ENCODE results near the gene IER5L.

GRCh38 chr9:129156163-129156562 is 21.9 kb downstream of the IER5L start:
- TF ChIP-seq CTCF (conservative IDR thresholded peaks at IDR 0.05; ENCODE audit: low read length) = no peak
- no peak for TF ChIP-seq EZH2phosphoT487 (IDR thresholded peaks at IDR 0.05; ENCODE audit: borderline replicate concordance)

Data from Loucy (cell line).